NOMO-1 treated with DMSO at 0.1 percent for 48 hours (cell line): ENCODE data around the gene TLR2.

Experiments
- DNase-seq: peaks from one replicate; lab custom pipeline; 2025; ENCODE audit not compliant: unreplicated experiment; lab: John Stamatoyannopoulos, UW

The TLR2 gene

GRCh38 chr4:153729895-153730294 is 45.8 kb downstream of the TLR2 start:
- DNase-seq = no peak

GRCh38 chr4:153731239-153731638 is 47.2 kb downstream of the TLR2 start:
- no peak for DNase-seq

DNA sequence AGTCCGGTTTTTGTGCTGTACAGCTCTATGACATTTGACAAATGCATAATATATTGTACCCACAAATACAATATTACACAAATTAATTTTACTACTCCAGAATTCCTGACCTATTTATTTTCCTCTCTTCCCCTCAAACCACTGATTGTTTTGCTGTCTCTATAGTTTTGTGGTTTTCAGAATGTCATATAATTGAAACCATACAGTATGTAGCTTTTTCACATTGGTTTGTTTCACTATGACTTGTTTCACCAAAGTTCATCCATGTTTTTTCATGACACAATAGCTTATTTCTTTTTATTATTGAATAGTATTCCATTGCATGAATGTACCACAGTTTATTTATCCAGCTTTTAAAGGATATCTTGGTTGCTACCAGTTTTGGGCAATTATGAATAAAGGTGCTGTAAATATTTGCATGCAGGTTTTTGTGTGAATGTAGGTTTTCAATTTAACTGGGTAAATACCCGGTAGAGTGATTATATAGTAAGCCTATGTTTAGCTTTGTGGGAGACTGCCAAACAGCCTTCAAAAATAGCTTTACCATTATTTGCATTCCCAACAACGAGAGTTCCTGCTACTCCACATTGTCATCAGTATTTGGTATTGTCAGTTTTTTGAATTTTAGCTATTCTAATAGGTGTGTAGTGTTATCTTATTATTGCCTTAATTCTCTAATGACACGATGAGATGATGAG is 49.8 kb downstream of the TLR2 start:
- no peak for DNase-seq

DNA sequence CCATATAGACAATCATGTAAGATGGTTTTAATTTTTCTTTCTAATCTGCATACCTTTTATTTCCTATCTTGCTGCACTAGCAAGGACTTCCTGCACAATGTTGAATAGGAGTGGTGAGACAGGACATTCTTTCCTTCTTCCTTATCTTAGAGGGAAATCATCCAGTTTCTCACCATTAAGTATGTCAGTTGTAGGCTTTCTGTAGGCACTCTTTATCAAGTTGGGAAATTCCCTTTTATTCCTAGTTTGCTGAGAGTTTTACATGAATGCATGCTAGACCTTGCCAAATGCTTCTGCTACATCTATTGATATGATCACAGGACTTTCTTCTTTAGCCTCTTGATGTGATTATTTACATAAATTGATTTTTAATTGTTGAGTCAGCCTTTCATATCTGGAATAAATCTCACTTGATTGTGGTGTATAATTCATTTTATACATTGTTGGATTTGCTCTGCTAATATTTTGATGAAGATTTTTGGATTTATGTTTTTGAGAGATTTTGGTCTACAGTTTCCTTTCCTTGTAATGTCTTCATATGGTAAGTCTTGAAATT is 51.9 kb downstream of the TLR2 start:
- DNase-seq = no peak

- DNase-seq = no peak
These were observed 57.5 kb downstream of the TLR2 start for GRCh38 chr4:153741541-153741940.

GRCh38 chr4:153745651-153746050 is 61.6 kb downstream of the TLR2 start:
- DNase-seq = no peak

- DNase-seq = peak; percentile 89
These were observed 63.4 kb downstream of the TLR2 start for GRCh38 chr4:153747406-153747955.

DNA sequence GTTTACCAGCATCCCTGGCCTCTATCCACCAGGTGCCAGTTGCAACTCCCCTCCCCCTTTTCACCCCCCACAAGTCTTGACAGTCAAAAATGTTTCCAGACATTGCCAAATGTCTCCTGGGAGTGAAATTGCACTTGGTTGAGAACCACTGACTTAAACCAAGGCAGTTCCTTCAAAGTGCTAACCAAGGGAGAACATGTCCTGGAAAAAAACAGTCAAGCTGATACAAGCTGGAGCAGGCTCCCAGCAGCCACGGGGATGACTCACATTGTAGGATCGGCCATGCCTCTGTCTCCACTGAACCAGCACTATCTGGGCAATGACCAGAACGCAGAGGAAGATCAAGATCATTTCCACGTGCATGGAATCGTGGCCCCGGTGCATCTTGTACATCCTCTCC is 64.3 kb downstream of the TLR2 start:
- DNase-seq = no peak

DNA sequence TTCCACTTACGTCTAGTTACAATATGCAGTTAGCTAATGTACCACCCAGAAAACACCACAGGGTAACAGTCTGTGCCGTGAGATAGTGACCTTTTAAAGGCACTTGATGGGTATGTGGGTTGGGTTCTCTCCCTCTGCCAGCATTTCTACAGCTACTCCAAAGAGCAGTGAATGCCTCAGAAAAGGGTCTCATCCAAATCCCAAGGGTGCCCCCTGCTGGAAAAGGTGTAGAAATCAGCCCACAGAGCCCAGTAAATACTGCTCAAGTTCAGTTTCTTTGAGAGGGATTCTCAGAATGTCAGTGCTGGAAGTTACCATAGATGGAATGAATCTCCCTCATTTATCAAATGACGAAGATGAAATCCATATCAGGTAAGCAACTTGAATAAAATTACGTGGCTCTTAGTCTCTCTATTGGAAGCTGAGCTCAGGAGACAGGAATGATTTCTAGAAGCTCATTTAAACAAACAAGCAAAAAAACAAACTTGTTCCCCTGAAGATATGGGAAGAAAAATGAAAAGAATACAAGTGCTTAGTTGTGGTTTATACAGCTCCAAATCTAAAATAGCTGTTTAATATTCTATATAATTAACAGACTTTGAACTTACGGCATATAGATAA is 66.2 kb downstream of the TLR2 start:
- DNase-seq = peak; percentile 82

DNA sequence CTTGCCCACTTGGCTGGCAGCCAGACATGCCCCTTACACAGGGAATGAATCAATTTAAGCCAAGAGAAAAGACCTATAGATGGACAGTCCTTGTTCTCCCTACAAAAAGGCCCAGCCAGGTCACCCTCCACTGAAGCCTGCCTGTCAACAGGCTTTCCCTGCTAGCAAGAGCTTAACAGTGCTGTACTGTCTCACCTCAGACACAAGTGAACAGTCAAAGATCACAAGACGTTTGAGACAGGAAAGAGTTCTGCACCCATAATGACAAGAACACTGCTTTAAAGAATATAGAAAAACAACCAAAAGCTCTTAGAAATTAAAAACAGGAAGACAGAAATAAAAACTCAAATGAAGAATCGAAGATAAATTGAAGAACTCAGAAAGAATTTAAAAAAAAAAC is 71.1 kb downstream of the TLR2 start:
- DNase-seq = no peak
